K562 (cell line): ENCODE data around the gene THOC1. TPM values are rescaled to one million over a fixed set of nuclear protein-coding genes. Genes with fewer than 3 reads are reported as not detected.

Source experiments
- ARID1B ChIP-seq: fragments of 450-650 bp; IDR thresholded peaks from 2 replicates; pipeline ENCODE4 v1.6.1; 2016; ENCODE audit warnings: antibody characterized with exemption, mild to moderate bottlenecking, inconsistent platforms
- DACH1 ChIP-seq: fragments of 450-650 bp; IDR thresholded peaks from 2 replicates; pipeline ENCODE4 v1.6.1; 2018; ENCODE audit not compliant: partially characterized antibody
- FOXJ2 ChIP-seq: fragments of 200-800 bp; sonication (Bioruptor generic); IDR thresholded peaks from 2 replicates; pipeline ENCODE4 v1.6.1; 2016; ENCODE audit warnings: missing genetic modification characterization, missing compliant biosample characterization
- HCFC1 ChIP-seq: IDR thresholded peaks from 2 replicates; pipeline ENCODE4 v1.6.1; 2012; ENCODE audit warnings: low read depth, low read length, improper control_type of control experiment
- ILK ChIP-seq: fragments of 450-650 bp; IDR thresholded peaks from 2 replicates; pipeline ENCODE4 v1.6.1; 2016; ENCODE audit warnings: missing genetic modification characterization, low read depth, mild to moderate bottlenecking, missing compliant biosample characterization, moderate library complexity, borderline replicate concordance
- KDM4B ChIP-seq, 2 experiments: fragments of 450-650 bp in 1 of 2; sonication (generic) in 1 of 2; IDR thresholded peaks; 2 replicates each; pipeline ENCODE4 v1.6.1; 2016 to 2017; ENCODE audit warnings: borderline replicate concordance in 2 of 2, antibody characterized with exemption in 1 of 2, low read depth in 1 of 2, mild to moderate bottlenecking in 1 of 2
- L3MBTL2 ChIP-seq: fragments of 450-650 bp; IDR thresholded peaks from 2 replicates; pipeline ENCODE4 v1.6.1; 2016; ENCODE audit warnings: mild to moderate bottlenecking, moderate library complexity
- MAFF ChIP-seq: IDR thresholded peaks from 2 replicates; pipeline ENCODE4 v1.6.1; 2012; ENCODE audit warnings: low read length, improper control_type of control experiment
- NFE2L1 ChIP-seq: fragments of 450-650 bp; IDR thresholded peaks from 2 replicates; pipeline ENCODE4 v1.6.1; 2016; ENCODE audit warnings: missing genetic modification characterization, low read depth, mild to moderate bottlenecking, missing compliant biosample characterization, moderate library complexity, borderline replicate concordance
- NR2C2 ChIP-seq, 2 experiments: fragments of 200-800 bp in 1 of 2; sonication (Bioruptor generic) in 1 of 2; sonication (generic) in 1 of 2; formaldehyde crosslinking in 1 of 2; IDR thresholded peaks; 2 replicates each; pipeline versions ENCODE4 v1.6.1 to v1.8.0; 2016 to 2022; ENCODE audit warnings: mild to moderate bottlenecking in 1 of 2, missing compliant biosample characterization in 1 of 2, missing genetic modification characterization in 1 of 2, missing genetic modification reagents in 1 of 2
- POLR3G ChIP-seq: IDR thresholded peaks from 2 replicates; pipeline ENCODE4 v1.6.1; 2011; ENCODE audit not compliant: insufficient read length, insufficient replicate concordance; ENCODE audit errors: extremely low read depth
- RREB1 ChIP-seq: fragments of 250-450 bp; sonication (Bioruptor Pico); IDR thresholded peaks from 2 replicates; pipeline ENCODE4 v1.4.0; 2020
- SMARCA4 ChIP-seq: fragments of 450-650 bp; IDR thresholded peaks from 2 replicates; pipeline ENCODE4 v1.6.1; 2016
- SOX6 ChIP-seq: fragments of 450-650 bp; IDR thresholded peaks from 2 replicates; pipeline ENCODE4 v1.6.1; 2014; ENCODE audit warnings: mild to moderate bottlenecking
- ZNF316 ChIP-seq: fragments of 450-650 bp; IDR thresholded peaks from 2 replicates; pipeline ENCODE4 v1.6.1; 2016
- ZNF551 ChIP-seq: fragments of 250-450 bp; sonication (Bioruptor Pico); IDR thresholded peaks from 2 replicates; pipeline ENCODE4 v1.5.0; 2021; ENCODE audit warnings: mild to moderate bottlenecking, moderate library complexity
- ZNF584 ChIP-seq: fragments of 200-800 bp; sonication (Bioruptor generic); IDR thresholded peaks from 2 replicates; pipeline ENCODE4 v1.6.1; 2016; ENCODE audit warnings: low read depth, mild to moderate bottlenecking, missing genetic modification characterization, missing compliant biosample characterization
- ZNF592 ChIP-seq: fragments of 450-650 bp; IDR thresholded peaks from 2 replicates; pipeline ENCODE4 v1.6.1; 2017; ENCODE audit warnings: antibody characterized with exemption, mild to moderate bottlenecking
- polyA plus RNA-seq, 8 experiments: library from polyadenylated mRNA; depleted of rRNA in 4 of 8; stranded (reverse) in 5 of 8; unstranded in 3 of 8; fragments of >200 nt; fragmentation: Nextera tagmentation in 2 of 8; fragmentation: Illumina TruSeq in 1 of 8; extraction: Ambion mirVana in 2 of 8; extraction: Trizol in 1 of 8; gene quantifications; 2 replicates each; pipeline versions ENCODE4 v1.2.1 to v1.2.3, GENCODE V29; 2011 to 2014; ENCODE audit warnings: inconsistent platforms in 1 of 8, missing spikeins in 1 of 8
- total RNA-seq, 7 experiments: library from RNA; depleted of rRNA in 6 of 7; stranded (reverse); fragments of >200 nt in 6 of 7; fragmentation: Illumina TruSeq in 2 of 7; extraction: Trizol in 2 of 7; gene quantifications; 2 replicates each; pipeline versions ENCODE4 v1.2.1 to v1.2.3, GENCODE V29; 2011 to 2021; ENCODE audit warnings: low replicate concordance in 1 of 7

The THOC1 gene
- total and polyA plus RNA-seq, 9 of the 15 experiments (the other 6 are each of a cell fraction or from before 2014, with no cell fraction given) = 71.1 to 143 (median 107) TPM

GRCh38 chr18:297936-298335 is 30.1 kb upstream of the THOC1 start (continued):
- TF ChIP-seq RREB1 (CRISPR knock-in tag) (no peak), ZNF584 (CRISPR knock-in tag) (no peak), ARID1B (0 out of 2 replicates have a peak, but pooled peaks have one; percentile 7), ZNF592 (peak; percentile 67; the same call in 1 of the 2 replicates), MAFF (peak; percentile 59; the same call in 1 of the 2 replicates), ZNF316 (peak; percentile 80), NR2C2 (CRISPR knock-in tag; IDR thresholded peaks at IDR 0.05) (no peak), NR2C2 (tag; IDR thresholded peaks at IDR 0.05) (peak; percentile 38; the same call in 1 of the 2 replicates), ILK (tag) (no peak), NFE2L1 (tag) (peak; percentile 59; the same call in 1 of the 2 replicates), HCFC1 (no peak), DACH1 (no peak), SOX6 (no peak), SMARCA4 (no peak), FOXJ2 (tag) (0 out of 2 replicates have a peak, but pooled peaks have one; percentile 11), POLR3G (no peak), ZNF551 (CRISPR knock-in tag) (no peak), L3MBTL2 (peak; percentile 60; the same call in 1 of the 2 replicates), KDM4B (IDR thresholded peaks at IDR 0.05; ENCODE audit: borderline replicate concordance in 2 of 2, low read depth in 1 of 2) (no peak)
